NCI-H187 (cell line): ENCODE results near the gene ZNF491.
"Not testable (repeated sequence)": the region's sequence is repeated elsewhere in the genome, so short reads cannot be mapped to it uniquely, and the experiment has no call there.

Experiments
- DNase-seq, 2 experiments: peaks; one replicate each; lab custom pipeline; 2025; lab: John Stamatoyannopoulos, UW

ZNF491 gene

GRCh38 chr19:11798391-11799330 is at the start of gene ZNF491:
Gene ZNF491 (plus strand): TSS chr19:11798523. CDS start chr19:11805954, 7,431 bp downstream.
- peak; percentile 61 to 65 for DNase-seq

DNA sequence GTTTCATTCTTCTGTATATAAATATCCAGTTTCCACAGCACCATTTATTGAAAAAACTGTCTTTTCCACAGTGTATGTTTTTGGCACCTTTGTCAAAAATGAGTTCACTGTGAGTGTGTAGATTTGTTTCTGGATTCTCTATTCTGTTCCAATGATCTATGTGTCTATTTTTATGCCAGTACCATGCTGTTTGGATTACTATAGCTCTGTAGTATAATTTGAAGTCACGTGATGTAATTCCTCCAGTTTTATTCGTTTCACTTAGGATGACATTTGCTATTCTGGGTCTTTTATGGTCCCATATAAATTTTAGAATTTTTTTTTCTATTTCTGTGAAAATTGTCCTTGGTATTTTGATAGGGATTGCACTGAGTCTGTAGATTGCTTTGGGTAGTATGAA is 48.6 kb upstream of the ZNF491 start:
- DNase-seq, result no peak

DNA sequence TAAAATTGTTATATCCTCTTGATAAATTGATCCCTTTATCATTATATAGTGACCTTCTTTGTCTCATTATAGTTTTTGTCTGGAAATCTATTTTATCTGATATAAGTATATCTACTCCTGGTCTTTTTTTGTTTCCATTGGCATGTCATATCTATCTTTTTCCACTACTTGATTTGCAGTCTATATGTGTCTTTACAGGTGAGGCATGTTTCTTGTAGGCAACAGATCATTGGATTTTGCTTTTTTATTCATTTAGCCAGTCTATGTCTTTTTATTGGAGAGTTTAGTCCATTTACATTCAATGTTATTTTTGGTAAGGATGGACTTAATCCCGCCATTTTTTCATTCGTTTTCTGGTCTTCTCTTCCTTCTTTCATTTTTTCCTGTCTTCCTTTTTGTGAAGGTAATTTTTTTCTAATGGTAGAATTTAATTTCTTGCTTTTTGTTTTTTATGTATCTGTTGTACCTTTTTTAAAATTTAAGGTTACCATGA is 46.0 kb upstream of the ZNF491 start:
- no peak for DNase-seq

GRCh38 chr19:11754663-11755062 is 43.7 kb upstream of the ZNF491 start:
- DNase-seq, result no peak

- no peak for DNase-seq
Observed at GRCh38 chr19:11756965-11757364, 41.4 kb upstream of the ZNF491 start.

- DNase-seq, result no peak
Observed at GRCh38 chr19:11759805-11760204, 38.5 kb upstream of the ZNF491 start.

DNA sequence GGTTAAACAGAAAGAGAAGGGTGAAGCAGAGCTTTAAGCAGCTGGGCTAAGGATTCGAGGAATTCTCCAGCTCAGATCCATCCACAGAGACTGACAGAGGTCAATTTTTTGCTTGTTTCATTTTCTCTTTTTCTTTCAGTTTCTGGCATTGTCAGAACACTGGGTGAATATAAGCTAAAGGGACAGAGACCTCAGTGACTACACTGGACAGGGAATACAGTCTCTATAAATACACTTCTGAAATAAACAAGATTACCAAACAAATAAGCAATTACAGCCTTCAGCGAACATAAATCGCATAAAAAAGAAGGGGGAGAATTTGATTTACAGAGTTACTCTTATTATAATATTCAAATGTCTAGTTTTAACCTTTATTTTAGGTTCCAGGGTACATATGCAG is 35.2 kb upstream of the ZNF491 start:
- no peak for DNase-seq

GRCh38 chr19:11763611-11764010 is 34.7 kb upstream of the ZNF491 start:
- DNase-seq, result no peak

GRCh38 chr19:11766597-11767591 is 31.4 kb upstream of the ZNF491 start, which contains the start of gene ZNF441:
Gene ZNF441 (plus strand): TSS chr19:11767000. CDS start chr19:11767194, 194 bp downstream.
- peak; percentile 73 to 74 for DNase-seq

- DNase-seq, result no peak
Observed at GRCh38 chr19:11767633-11768133, 30.6 kb upstream of the ZNF491 start.

GRCh38 chr19:11769995-11770394 is 28.3 kb upstream of the ZNF491 start:
- DNase-seq, result no peak

DNA sequence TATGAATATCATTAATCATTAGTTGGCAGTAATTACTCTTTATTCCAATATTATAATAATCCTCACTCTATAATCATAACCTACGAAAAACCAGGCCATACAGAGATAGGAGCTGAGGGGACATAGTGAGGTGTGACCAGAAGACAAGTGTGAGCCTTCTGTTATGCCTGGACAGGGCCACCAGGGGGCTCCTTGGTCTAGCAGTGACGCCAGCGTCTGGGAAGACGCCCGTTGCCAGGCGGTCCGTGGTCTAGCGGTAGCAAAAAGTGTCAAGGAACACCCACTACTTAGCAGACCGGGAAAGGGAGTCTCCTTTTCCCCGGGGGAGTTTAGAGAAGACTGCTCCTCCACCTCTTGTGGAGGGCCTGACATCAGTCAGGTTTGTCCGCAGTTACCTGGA is 26.8 kb upstream of the ZNF491 start:
- not testable (repeated sequence) for DNase-seq

- DNase-seq, result not testable (repeated sequence)
Observed at GRCh38 chr19:11776669-11777068, 21.7 kb upstream of the ZNF491 start.

- DNase-seq, result no peak
Observed at GRCh38 chr19:11780431-11781020, 17.8 kb upstream of the ZNF491 start.

GRCh38 chr19:11781295-11782057 is 16.8 kb upstream of the ZNF491 start:
- no peak for DNase-seq

- DNase-seq, result no peak
Observed at GRCh38 chr19:11783767-11784166, 14.6 kb upstream of the ZNF491 start.

GRCh38 chr19:11784356-11784755 is 14.0 kb upstream of the ZNF491 start:
- DNase-seq, result no peak

GRCh38 chr19:11787536-11787935 is 10.8 kb upstream of the ZNF491 start:
- no peak for DNase-seq

DNA sequence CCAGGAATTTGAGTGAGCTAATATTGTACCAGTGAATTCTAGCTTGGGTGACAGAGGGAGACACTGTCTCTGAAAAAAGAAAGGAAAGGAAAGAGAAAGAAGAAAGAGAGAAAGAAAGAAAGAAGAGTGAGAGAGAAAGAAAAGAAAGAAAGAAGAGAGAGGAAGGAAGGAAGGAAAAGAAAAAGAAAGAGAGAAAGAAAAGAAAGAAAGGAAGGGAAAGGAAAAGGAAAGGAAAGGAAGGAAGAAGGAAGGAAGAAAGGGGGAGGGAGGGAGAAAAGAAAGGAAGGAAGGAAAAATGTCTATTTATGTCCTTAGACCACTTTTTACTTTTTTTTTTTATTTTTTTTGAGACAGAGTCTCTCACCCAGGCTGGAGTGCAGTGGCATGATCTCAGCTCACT is 5.4 kb upstream of the ZNF491 start:
- no peak for DNase-seq

DNA sequence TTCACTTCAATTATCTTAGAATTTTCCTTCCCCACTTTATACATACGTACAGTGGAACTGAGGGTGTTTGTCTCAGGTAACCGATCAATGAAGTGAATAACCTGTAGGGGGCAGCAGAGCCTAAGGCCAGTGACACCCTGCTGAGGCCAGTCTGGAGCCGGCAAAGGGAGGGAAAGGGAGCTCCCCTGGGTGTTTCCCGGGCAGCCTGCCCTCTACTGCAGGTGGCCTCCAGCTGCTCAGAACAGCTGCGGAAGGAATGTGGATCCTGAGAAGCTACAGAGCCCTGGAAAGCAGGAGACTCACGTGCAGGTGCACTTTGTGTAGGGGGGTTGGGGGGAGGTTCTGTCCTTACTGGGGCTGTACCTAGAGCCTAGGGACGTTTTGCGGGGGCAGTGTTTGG is 832 bp upstream of the ZNF491 start:
- DNase-seq, result peak; percentile 41 to 78
